Measurements from ENCODE around the gene GPR55. TPM values are rescaled to one million over a fixed set of nuclear protein-coding genes. Genes with fewer than 3 reads are reported as not detected.
"Not testable (repeated sequence)": the region's sequence is repeated elsewhere in the genome, so short reads cannot be mapped to it uniquely, and the experiment has no call there.

GPR55 gene
- polyA plus RNA-seq, 1 donor (not counting 4 experiments of a cell fraction or from before 2014, with no cell fraction given) = not detected

- H3K4me3 ChIP-seq (ENCODE audit: control insufficient read depth in 2 of 3, extremely low read depth in 1 of 3, insufficient read depth in 2 of 3, low read depth in 1 of 3, low read length in 3 of 3) = no peak overlapping the region
- TF ChIP-seq EZH2 (IDR thresholded peaks at IDR 0.05; ENCODE audit: low read length) (no peak), CTCF (optimal IDR thresholded peaks at IDR 0.05 in 1 of 3, IDR thresholded peaks at IDR 0.05 in 1 of 3, conservative IDR thresholded peaks at IDR 0.05 in 1 of 3; ENCODE audit: extremely low read depth in 1 of 3, insufficient read depth in 2 of 3, low read length in 3 of 3) (no peak)
- dilution Hi-C loops (cut with MboI; ENCODE audit: extremely low pct_ligation_motif_present, low sequenced_read_pairs) = no loop called here
Measured at GRCh38 chr2:230937362-230937761, 12.3 kb upstream of the GPR55 start.

GRCh38 chr2:230936243-230936642 lies 11.2 kb upstream of the GPR55 start:
- H2AFZ ChIP-seq (ENCODE audit: control insufficient read depth, low read length); H3K27me3 ChIP-seq (ENCODE audit: control insufficient read depth, extremely low read depth, insufficient read depth, low read length); H3K9me1 ChIP-seq (ENCODE audit: control insufficient read depth, extremely low read depth, insufficient read depth, low read length); DNase-seq (ENCODE audit: low read depth, low spot score); dilution Hi-C loops (cut with MboI; ENCODE audit: extremely low pct_ligation_motif_present, low sequenced_read_pairs); H3K36me3 ChIP-seq (ENCODE audit: control insufficient read depth in 2 of 2, extremely low read depth in 1 of 2, insufficient read depth in 2 of 2, low read length in 2 of 2); H3K9me3 ChIP-seq (ENCODE audit: control insufficient read depth, low read depth, low read length); H3K4me3 ChIP-seq (ENCODE audit: control insufficient read depth in 2 of 3, extremely low read depth in 1 of 3, insufficient read depth in 2 of 3, low read depth in 1 of 3, low read length in 3 of 3); H4K20me1 ChIP-seq (ENCODE audit: control insufficient read depth, extremely low read depth, insufficient read depth, low read length); H3K4me1 ChIP-seq (ENCODE audit: control insufficient read depth, extremely low read depth, insufficient read depth, low read length); H3K9ac ChIP-seq (ENCODE audit: control insufficient read depth, extremely low read depth, insufficient read depth, low read length); FAIRE-seq; H3K4me2 ChIP-seq (ENCODE audit: control insufficient read depth, extremely low read depth, insufficient read depth, low read depth, low read length); H3K27ac ChIP-seq (ENCODE audit: control insufficient read depth, insufficient read depth, low read length); H3K79me2 ChIP-seq (ENCODE audit: control insufficient read depth, insufficient read depth, low read length): not testable (repeated sequence)

More at GRCh38 chr2:230937362-230937761, 12.3 kb upstream of the GPR55 start:
- H3K4me2 ChIP-seq (ENCODE audit: control insufficient read depth, extremely low read depth, insufficient read depth, low read depth, low read length) = no peak overlapping the region
- no peaks in the 10 kb centered on the region for H3K27me3 ChIP-seq (ENCODE audit: control insufficient read depth, extremely low read depth, insufficient read depth, low read length)
- H4K20me1 ChIP-seq (ENCODE audit: control insufficient read depth, extremely low read depth, insufficient read depth, low read length) = no peaks in the 10 kb centered on the region
- H3K79me2 ChIP-seq (ENCODE audit: control insufficient read depth, insufficient read depth, low read length) = no peaks in the 10 kb centered on the region
- no peak overlapping the region for H3K27ac ChIP-seq (ENCODE audit: control insufficient read depth, insufficient read depth, low read length)
- H3K9me3 ChIP-seq (ENCODE audit: control insufficient read depth, low read depth, low read length) = no peaks in the 10 kb centered on the region
- DNase-seq (ENCODE audit: low read depth, low spot score) (no peak), FAIRE-seq (no peak)
- H2AFZ ChIP-seq (ENCODE audit: control insufficient read depth, low read length) = no peak overlapping the region
- no peaks in the 10 kb centered on the region for H3K36me3 ChIP-seq (ENCODE audit: control insufficient read depth in 2 of 2, extremely low read depth in 1 of 2, insufficient read depth in 2 of 2, low read length in 2 of 2)
- no peaks in the 10 kb centered on the region for H3K4me1 ChIP-seq (ENCODE audit: control insufficient read depth, extremely low read depth, insufficient read depth, low read length)
- no peak overlapping the region for H3K9ac ChIP-seq (ENCODE audit: control insufficient read depth, extremely low read depth, insufficient read depth, low read length)
- no peaks in the 10 kb centered on the region for H3K9me1 ChIP-seq (ENCODE audit: control insufficient read depth, extremely low read depth, insufficient read depth, low read length)

- DNase-seq (ENCODE audit: low read depth, low spot score) = no peak
- H3K27ac ChIP-seq (ENCODE audit: control insufficient read depth, insufficient read depth, low read length) = no peak overlapping the region
- no peak for FAIRE-seq
- dilution Hi-C loops (cut with MboI; ENCODE audit: extremely low pct_ligation_motif_present, low sequenced_read_pairs) = no loop called here
- H3K9me3 ChIP-seq (ENCODE audit: control insufficient read depth, low read depth, low read length) = no peaks in the 10 kb centered on the region
- no peak overlapping the region for H2AFZ ChIP-seq (ENCODE audit: control insufficient read depth, low read length)
- H4K20me1 ChIP-seq (ENCODE audit: control insufficient read depth, extremely low read depth, insufficient read depth, low read length) = no peaks in the 10 kb centered on the region
- no peaks in the 10 kb centered on the region for H3K27me3 ChIP-seq (ENCODE audit: control insufficient read depth, extremely low read depth, insufficient read depth, low read length)
- H3K79me2 ChIP-seq (ENCODE audit: control insufficient read depth, insufficient read depth, low read length) = no peaks in the 10 kb centered on the region
- H3K9me1 ChIP-seq (ENCODE audit: control insufficient read depth, extremely low read depth, insufficient read depth, low read length) = no peaks in the 10 kb centered on the region
- TF ChIP-seq EZH2 (IDR thresholded peaks at IDR 0.05; ENCODE audit: low read length) (no peak), CTCF (optimal IDR thresholded peaks at IDR 0.05 in 1 of 3, IDR thresholded peaks at IDR 0.05 in 1 of 3, conservative IDR thresholded peaks at IDR 0.05 in 1 of 3; ENCODE audit: extremely low read depth in 1 of 3, insufficient read depth in 2 of 3, low read length in 3 of 3) (no peak)
- H3K9ac ChIP-seq (ENCODE audit: control insufficient read depth, extremely low read depth, insufficient read depth, low read length) = no peak overlapping the region
- no peaks in the 10 kb centered on the region for H3K4me1 ChIP-seq (ENCODE audit: control insufficient read depth, extremely low read depth, insufficient read depth, low read length)
- H3K4me2 ChIP-seq (ENCODE audit: control insufficient read depth, extremely low read depth, insufficient read depth, low read depth, low read length) = no peak overlapping the region
- H3K4me3 ChIP-seq (ENCODE audit: control insufficient read depth in 2 of 3, extremely low read depth in 1 of 3, insufficient read depth in 2 of 3, low read depth in 1 of 3, low read length in 3 of 3) = no peak overlapping the region
- H3K36me3 ChIP-seq (ENCODE audit: control insufficient read depth in 2 of 2, extremely low read depth in 1 of 2, insufficient read depth in 2 of 2, low read length in 2 of 2) = no peaks in the 10 kb centered on the region
Measured at GRCh38 chr2:230935130-230935430, 10.0 kb upstream of the GPR55 start.
